ENCODE results near the gene FAM53C.
"Not testable (repeated sequence)": the region's sequence is repeated elsewhere in the genome, so short reads cannot be mapped to it uniquely, and the experiment has no call there.

FAM53C gene

DNA sequence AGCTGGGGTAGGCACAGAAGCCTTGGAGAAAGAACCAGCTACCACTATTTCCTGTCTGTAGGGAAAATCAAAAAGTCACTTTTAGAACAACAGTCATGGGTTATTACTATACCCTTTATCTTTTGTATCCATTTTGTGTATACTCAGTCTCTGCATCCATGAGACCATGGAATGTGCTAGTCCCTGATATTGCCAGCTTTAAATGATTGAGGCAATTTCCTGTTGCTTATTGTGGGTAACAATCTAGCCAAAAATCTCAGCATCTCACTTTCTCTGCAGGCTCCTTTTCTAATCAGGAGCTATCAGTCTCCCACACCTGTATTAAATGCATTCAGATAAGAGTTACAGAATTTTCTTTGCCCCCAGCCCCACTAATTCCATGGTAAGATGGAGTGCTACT lies 13.5 kb downstream of the FAM53C start:
- DNase-seq = no peak

DNA sequence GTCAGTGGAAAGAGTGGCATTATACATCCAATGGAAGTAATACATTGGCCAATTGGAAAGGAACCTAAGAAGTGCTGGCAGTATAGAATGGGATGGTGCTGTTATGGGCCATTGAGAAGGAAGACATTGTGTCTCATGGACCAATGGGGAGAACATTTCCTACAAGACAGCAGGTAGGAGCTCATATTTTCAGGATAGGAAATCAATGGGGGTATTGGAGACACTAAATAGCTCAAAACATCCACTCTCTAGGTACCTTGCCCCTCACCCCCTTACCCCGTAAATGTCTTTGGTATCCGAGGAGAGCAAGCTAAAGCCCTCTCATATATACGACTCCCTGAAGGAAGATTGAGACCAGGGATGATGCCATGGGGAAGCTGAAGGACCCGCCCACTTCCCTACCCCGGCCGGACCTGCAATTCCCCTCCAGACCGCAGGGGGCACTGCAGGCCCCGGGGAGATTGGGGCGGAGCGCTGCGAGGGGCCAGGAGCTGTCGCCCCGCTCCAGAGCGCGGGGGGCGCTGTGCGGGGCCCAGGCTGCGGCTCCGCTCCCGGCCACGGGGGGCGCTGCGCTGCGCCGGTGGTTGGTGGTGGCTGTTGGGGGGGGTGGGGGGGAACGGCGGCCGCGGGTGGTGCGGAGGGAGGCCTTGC lies 14.1 kb downstream of the FAM53C start, which contains the start of gene KDM3B:
KDM3B (plus strand) TSS at position 615 of the 651 bp plus-strand sequence. CDS start 111 bp downstream, outside the sequence.
- peak; percentile 98 for DNase-seq

DNA sequence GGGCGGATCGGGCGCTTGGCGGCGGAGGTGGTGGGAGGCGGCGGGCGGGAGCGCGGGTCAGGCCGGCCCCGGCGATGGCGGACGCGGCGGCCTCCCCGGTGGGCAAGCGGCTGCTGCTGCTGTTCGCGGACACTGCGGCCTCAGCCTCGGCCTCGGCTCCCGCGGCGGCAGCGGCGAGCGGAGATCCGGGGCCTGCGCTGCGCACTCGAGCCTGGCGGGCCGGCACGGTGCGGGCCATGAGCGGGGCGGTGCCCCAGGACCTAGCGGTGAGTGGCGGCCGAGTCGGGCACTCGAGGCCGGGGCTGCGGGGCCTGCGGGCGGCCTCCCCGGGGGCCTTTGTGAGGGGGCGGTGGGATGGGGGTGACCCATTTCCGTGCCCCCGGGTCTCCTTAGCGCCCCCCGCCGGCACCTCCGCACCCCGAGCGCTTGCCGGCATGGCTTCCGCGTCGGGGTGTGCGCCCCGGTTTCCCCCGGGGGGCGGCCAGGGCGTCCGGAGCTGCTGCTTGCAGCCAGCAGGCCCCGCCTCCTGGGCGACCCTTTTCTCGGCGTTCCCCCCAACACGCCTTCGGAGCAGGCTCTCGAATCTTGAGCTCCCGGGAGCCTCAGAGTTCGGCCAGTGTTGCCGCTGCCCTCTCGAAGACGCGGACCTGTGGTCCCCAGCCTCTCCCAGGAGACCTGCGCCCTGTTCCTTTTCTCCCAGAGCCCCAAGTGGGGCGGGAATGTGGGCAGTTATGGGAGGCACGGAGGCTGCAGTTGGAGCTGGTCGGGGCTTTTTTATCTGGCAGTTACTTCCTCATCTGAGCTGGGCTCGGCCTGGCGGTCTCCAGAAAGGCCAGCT lies 14.9 kb downstream of the FAM53C start:
- peak; percentile 74 for DNase-seq

DNA sequence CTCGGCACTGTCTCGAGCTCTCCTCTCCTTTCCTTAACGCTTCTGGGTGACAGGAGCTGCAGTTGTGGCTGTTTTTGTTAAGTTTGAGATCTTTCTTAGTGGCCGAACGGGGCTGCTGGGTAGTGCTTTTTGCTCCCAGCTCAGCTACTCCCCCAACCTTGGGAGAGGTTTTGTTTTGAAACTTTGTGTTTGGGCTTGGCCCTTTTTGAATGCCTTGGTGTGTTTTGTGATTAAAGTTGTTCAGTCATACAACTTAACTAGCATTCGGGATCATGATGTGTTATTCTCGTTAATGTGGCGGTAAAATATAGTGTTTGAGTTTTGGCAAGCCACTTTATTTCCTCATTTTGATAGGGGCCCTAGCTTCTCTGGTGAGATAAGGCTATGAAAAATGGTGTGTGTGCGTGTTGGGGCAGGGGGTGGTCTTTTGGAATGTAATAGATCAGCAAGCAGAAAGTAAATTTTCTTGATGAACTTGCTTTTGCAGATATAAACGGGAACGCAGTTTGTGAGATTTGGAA lies 15.6 kb downstream of the FAM53C start:
- no peak for DNase-seq

DNA sequence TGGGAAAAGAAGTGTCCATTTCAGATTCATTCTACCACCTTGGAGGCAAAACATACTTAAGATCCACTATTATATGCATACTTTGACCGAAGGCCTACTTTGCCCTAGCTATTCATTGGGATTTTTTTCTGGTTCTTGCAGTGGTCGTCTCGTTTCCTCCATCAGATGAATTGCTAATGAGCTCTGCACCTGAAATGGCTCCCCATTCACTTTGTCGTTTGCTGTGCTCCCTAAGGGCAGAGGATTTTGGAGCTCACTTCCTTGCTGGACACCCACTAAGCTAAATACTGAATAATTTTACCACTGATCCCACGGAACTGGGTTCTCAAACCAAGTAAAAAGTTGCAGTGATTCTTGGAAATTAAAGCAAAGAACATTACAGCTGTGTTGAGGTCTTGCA lies 16.3 kb downstream of the FAM53C start:
- no peak for DNase-seq

DNA sequence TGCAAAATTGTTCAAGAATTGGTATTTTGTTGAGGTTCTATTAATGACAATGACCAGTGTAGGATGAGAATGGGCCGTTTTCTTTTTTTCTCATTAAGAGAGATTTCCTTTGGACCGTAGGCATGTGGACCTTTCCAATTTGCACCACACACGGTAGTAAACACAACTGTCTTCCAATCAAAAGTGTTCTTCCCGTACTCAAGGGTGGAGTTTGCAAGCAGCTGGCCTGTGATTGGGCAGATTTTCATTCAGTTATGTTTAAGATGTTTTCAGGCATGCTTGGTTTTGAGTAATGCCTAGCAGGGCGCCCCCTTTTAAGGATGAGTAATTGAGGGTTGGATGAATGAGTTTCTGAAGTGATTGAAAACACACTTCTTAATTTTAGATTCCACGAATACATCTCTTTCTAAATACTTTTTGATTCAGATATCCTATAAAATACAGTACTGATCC lies 16.9 kb downstream of the FAM53C start:
- DNase-seq = peak; percentile 48

DNA sequence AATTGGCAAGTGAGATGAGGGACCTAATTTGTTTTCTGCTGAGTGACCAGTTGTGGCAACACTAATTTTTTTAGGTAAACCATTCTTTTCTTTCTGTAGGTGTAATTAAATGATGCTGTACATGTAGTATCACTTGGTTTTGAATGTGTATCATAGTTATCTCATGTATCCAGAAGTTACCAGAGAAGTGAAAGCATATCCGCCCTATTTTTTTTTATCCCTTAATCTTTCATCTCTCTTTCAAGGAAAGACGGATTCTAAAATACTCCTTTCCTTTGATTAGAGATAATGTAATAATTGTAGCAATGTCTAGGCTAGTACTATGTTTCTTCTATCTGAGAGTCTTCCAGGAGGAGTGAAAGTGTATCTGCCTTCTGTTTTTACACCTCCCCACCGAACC lies 21.6 kb downstream of the FAM53C start:
- no peak for DNase-seq

DNA sequence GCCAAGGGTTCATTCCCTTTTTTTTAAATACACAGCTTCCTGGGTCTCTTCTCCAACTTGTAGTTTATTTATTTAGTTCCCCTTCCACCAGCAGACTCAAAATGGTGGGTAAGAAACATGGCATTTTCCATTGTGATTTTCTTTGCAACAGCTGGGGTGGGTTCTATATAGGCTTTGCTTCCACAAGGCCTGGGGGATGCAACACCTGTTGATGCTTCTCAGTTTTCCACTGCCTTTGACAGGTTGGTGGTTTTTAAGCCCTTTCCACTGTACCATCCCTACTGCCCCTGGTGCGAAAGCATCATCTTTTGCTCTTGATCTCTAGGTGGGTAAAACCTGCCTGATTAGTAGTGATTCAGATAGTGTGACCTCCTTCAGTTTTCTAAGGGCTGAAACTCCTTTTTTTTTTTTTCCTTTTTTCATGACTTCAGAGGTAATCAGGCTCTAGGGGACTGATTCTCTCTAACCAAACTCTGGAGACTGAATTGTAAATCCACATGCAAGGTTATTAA lies 22.9 kb downstream of the FAM53C start:
- DNase-seq = no peak

DNA sequence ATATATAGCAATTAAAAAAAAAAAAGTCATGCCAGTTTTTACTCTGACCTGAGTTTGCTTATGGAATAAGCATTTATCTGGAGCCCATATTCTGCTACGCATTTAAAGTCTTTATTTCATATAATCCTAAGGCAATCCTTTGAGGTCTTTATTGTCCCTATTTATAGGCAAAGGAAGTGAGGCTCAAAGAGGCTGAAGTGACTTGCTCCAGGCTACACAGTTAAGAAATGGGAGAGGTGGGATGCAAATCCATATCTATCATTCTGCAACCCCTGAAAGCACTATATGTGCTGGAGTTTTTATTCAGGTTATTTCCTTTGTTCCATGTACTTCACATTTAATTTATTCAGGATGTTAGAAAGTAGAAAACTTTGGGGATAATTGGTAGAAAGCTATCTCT lies 26.5 kb downstream of the FAM53C start:
- DNase-seq = no peak

DNA sequence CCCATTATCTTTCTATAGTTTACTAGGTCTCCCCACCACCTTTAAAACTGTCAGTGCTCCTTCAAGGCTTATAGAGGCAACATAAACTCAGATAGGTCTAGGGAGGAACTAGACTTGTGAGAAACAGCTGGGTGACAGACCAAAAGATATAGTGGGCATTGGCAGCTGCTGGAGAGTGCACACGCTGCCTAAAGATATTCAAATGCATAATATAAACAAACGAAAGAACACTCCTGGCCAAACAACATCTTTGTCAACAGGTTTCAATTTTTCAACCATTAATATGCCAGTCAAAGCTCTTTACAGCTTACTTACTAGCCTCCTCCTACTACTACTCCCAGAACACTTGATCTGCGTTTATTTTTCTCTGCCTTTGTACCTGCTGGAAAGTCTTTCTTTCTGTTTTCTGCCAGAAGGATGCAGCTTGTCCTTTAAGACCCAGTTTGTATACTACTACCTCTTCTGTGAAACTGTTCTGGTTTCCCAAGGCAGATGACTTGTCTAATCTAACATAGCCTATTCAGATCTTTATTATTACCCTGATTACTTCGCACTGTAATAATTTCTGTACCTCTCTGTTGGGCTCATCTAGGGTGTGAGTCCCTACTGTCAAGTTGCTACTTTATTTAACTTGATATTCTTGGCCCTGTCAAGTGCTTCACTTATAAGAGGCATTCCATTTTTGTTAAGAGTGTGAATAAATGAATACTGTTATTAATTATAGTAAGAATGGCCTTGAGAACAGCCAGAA lies 28.7 kb downstream of the FAM53C start:
- DNase-seq = no peak

DNA sequence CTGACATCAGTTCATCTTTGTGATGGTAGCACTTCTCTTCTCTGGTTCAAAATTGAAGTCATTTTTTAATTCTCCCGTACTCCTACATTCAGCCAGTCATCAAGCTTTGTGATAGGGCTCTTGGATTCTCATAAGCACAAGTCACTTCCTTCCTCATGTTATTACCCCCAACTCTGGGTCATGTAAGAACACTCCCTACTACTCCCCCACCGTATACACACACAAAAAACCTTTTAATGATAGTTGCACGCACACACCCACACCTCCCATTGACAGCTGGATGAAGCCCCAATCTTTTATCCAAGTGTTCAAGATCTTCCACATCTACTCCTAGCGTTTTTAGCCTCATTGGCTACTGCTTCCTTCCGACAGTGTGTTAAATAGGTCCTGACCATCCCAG lies 31.2 kb downstream of the FAM53C start:
- DNase-seq = no peak

DNA sequence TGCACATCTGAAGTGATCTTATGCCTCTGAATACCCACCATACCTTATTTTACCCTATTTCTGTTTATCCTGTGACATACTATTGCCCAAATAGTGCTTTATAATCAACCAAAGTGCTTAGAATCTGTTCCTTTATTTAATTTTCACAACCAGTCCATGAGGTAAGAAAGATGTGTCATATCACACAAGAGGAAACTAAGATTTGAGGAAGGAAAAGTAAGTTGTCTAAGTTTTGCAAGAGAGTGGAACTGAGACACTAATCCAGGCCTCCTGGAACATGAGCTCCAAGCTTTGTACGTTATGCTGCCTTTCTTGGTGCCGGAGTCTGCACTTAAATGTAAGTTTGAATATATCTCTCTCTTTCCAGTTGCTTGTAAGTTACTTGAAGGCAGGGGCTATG lies 31.6 kb downstream of the FAM53C start:
- no peak for DNase-seq

DNA sequence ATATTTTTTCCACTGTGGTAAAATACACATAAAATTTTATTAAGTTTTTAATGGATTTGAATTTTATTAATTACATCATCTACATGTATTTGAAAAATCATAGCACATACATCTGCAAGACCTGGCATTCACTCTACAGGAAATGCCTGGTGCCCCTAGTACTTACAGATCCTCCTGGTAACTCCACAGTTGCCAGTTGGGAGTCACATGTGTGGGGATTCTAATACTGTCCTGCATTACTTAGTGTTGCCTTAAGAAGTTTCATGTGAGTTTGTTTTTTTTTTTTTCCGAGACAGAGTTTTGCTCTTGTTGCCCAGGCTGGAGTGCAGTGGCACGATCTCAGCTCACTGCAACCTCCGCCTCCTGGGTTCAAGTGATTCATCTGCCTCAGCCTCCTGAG lies 32.5 kb downstream of the FAM53C start:
- no peak for DNase-seq

DNA sequence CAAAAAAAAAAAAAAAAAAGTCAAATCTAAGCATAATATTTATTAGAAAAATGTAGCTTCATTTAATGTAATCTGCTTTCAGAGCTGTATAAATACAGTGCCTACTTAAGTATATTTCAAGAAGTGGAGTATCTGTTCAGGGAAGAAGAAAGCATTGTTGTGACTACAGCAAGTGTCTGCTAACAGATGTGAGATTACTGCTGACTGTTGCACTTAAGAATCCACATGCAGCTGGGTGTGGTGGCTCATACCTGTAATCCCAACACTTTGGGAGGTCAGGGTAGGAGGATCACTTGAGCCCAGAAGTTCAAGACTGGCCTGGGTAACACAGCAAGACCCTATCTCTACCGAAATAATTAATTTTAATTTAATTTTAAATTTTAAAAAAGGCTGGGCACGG lies 33.4 kb downstream of the FAM53C start:
- no peak for DNase-seq

DNA sequence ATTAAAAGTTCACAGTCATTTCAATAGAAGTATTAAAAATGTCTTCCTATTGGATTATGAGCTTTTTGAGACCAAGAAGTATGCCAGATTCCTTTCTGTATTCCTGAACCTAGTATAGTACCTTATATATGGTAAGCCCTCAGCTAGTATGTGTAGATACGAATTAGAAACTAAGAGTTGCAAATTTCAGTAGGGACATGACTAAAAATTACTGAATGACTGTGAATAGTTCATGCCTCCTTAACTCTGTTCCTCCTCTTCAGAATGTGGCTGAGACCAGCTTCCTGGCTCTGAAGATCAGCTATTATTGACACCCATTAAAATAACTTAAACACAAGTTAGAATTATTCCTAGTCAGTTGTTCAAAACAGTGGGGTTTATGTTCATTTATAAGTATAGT lies 34.2 kb downstream of the FAM53C start:
- DNase-seq = no peak

DNA sequence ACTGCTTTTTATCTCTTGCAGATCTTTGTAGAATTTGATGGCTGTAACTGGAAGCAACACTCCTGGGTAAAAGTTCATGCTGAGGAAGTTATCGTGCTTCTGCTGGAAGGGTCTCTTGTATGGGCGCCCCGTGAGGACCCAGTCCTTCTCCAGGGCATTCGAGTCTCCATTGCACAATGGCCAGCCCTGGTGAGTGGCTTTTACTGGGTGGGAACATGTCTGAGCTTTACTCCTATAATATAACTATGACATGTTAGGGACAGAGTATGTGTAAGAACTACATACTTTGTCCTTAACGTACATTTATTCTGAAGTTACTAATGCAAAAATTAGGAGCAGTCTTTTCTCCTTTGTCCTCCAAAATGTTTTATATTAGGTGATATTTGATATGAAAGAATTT lies 34.6 kb downstream of the FAM53C start:
- DNase-seq = no peak

DNA sequence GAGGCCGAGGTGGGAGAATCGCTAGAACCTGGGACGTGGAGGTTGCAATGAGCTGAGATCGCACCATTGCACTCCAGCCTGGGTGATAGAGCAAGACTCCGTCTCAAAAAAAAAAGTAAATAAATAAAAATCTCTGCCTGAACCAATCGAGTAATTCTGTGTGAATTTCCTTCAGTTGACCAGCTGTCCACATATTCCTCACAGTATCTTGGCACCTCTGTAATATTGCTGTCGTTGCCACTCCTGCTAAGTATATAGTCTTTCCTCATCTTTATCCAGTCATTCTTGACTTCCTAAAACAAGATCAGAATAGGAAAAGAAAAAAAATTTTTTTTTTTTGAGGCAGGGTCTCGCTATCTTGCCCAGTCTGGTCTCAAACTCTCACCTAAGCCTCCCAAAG lies 44.3 kb downstream of the FAM53C start:
- DNase-seq = no peak

DNA sequence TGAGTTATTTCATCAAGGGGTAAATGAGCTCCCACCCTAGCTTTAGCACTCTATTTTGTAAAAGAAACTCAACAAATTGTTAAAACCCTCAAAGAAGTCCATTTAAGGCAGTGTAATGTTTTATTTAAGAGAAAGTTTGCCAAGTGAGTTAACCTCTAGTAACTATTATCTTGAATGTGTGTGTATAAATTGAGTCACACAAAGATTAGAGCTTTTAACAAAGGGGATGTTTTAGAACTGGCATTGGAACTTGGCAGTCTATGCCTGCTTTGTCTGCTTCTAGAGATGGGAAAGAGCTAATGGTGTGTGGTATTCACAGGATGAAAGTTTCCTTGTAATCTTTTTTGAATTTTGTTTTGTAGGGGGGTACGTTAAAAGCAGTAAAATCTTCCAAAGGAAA lies 47.6 kb downstream of the FAM53C start:
- no peak for DNase-seq

DNA sequence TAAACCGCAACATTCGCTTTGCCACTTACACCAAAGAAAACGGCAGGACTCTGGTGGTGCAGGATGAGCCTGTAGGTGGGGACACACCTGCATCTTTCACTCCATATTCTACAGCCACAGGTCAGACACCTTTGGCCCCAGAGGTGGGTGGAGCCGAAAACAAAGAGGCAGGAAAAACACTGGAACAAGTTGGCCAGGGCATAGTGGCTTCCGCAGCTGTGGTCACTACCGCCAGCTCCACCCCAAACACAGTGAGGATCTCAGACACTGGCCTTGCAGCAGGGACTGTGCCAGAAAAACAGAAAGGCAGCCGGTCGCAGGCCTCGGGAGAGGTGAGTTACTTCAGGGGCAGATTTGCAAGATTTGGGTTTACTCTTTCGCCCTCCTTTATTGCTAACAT lies 48.2 kb downstream of the FAM53C start:
- DNase-seq = no peak

DNA sequence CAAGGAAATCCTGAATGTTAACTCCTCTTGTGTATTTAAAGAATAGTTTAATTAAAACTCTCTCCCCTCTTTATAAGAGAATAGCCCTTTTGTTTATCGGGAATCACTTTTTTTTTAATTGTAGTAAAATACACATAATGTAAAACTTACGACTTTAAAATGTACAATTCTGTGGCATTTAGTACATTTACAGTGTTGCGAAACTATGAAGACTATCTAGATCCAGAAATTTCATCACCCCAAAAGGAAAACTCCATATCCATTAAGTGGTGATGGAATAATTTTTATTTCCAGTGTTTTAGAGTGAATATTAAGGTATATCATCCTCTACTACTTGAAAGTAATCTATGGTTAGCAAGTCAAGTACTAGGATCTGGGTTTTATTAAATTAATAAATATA lies 51.3 kb downstream of the FAM53C start:
- no peak for DNase-seq

DNA sequence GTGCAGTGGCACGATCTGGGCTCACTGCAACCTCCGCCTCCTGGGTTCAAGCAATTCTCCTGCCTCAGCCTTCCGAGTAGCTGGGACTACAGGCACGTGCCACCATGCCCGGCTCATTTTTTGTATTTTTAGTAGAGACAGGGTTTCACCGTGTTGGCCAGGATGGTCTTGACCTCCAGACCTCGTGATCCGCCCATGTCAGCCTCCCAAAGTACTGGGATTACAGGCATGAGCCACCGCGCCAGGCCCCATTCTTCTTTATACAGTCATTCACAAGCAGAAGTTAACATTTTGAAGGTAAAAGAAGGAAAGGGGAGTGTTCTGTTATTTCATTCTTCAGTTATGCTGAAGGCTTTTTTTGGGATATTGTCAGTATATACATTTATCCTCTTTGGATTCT lies 51.8 kb downstream of the FAM53C start:
- DNase-seq = not testable (repeated sequence)

DNA sequence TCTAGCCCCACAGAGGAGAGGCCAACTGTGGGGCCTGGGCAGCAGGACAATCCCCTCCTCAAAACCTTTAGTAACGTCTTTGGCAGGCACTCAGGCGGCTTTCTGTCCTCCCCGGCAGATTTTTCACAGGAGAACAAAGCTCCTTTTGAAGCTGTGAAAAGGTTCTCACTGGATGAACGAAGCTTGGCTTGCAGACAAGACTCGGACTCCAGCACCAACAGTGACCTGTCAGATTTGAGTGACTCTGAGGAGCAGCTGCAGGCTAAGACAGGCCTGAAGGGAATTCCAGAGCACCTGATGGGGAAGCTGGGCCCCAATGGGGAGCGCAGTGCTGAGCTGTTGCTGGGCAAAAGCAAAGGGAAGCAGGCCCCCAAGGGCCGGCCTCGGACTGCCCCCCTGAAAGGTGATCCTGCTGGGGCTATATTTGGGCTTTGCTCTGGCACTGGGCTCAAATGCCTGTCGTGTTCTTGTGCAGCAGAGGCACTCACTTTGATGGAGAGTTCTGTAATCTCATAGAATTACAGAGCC lies 53.9 kb downstream of the FAM53C start:
- DNase-seq = no peak
